Right cardiac atrium (tissue), 5 donors: Measurements from ENCODE around the gene IL25. TPM values are rescaled to one million over a fixed set of nuclear protein-coding genes. Genes with fewer than 3 reads are reported as not detected.
"Not testable (repeated sequence)": the region's sequence is repeated elsewhere in the genome, so short reads cannot be mapped to it uniquely, and the experiment has no call there.

ENCODE experiments used
- ATAC-seq, 2 donors: fragments of 200-7000 bp; cut with Tn5 transposase; one replicate each; pipeline versions ENCODE4 v1.8.0 to v1.9.1; 2020; ENCODE audit warnings: moderate library complexity in 2 of 2, mild to moderate bottlenecking in 1 of 2
- DNase-seq, 3 donors: peaks; one replicate each; pipeline ENCODE4 v3.0.0-alpha.2; 2020
- H3K27ac ChIP-seq: one replicate; pipeline ENCODE4 v1.5.1; 2013; ENCODE audit warnings: mild to moderate bottlenecking, low read length, control low read depth, moderate library complexity
- H3K27me3 ChIP-seq: one replicate; pipeline ENCODE4 v1.6.1; 2013; ENCODE audit not compliant: control insufficient read depth, insufficient read depth
- H3K4me1 ChIP-seq: one replicate; pipeline ENCODE4 v1.6.1; 2013; ENCODE audit warnings: low read length; ENCODE audit not compliant: control insufficient read depth, insufficient read depth
- H3K4me3 ChIP-seq: one replicate; pipeline ENCODE4 v1.5.1; 2013; ENCODE audit warnings: low read length, control low read depth
- H3K9me3 ChIP-seq: one replicate; pipeline ENCODE4 v1.6.1; 2013; ENCODE audit warnings: low read length; ENCODE audit not compliant: control insufficient read depth
- WGBS: extraction: QIAGEN DNeasy Blood & Tissue Kit; methylation state at CpG from one replicate; pipeline ENCODE4 v1.1.7; 2013; 5-methylcytosine and 5-hydroxymethylcytosine counted together
- intact Hi-C, 4 donors: fragments of 100-400 bp; cut with DNase I; formaldehyde crosslinking; loops; one replicate each; pipeline versions ENCODE4 v1.11.0 to v1.14.0; 2022 to 2023
- polyA plus RNA-seq: library from polyadenylated mRNA; stranded (reverse); fragments of 200-250 nt; gene quantifications from one replicate; pipeline ENCODE4 v1.2.3, GENCODE V29; 2013
- total RNA-seq, 4 donors: library from RNA; stranded (reverse); fragmentation: NEBNext Ultra II Directional; extraction: Animal tissue kit (Norgen Biotek cat#: 25700); gene quantifications; one replicate each; pipeline ENCODE4 v1.2.1, GENCODE V29; 2021
- donor health status: healthy with polysubstance abuse.
- donor health status: DM: no; HTN: yes; CAD: no.
- donor health status: DM: no; HTN: no; CAD: no.
- donor health status: DM: no; HTN: yes; CAD: no; lungs with severe emphysema.
- donor health status: DM: yes; HTN: yes; CAD: no.

Gene IL25
- total and polyA plus RNA-seq, 5 donors = 0.09 TPM; not detected in 4

DNA sequence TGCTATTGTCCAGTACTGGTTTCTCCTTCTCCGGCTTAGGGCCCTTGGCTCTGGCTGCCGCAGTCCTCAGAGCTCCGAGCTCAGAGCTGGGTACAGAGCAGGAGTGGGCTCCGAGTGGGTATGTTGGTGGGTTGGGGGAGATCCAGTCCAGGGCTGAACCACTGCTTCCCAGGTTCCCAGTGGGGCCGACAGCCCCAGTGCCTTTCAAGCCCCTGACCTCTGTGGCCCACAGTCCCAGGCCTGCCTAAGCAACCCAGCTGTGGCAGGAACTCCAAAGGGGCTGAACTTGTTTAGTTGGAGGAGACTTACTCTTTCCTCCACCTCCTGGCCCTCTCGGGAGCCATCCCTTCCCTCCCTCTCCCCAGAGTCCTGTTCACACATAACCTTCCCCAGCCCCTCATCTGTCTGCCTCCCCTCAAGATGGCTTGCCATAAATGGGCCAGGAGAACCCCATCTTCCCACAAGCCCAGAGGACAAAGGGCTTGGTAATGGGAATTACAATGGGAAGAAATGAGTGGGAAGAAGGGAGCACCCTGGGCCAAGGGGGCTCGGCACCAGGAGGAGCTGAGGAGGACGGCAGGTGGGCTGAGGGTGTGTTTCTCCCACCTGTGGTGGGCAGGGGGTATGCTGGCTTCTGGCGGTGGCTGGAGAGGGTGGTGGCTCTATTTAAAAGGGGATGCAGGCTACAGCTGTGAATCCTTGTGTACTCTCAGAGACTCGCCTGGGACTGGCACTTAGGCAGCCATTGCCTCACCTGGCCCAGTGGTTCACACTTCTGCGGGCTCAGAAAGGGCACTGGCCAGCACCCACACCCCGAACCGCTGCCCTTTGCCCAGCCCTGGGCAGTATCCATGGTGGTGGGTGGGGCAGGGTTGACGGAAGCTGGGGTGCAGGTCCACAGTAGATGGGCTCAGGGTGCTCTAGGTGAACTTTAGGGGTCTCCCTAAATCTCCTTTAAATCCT is 39.2 kb downstream of the IL25 start:
- DNase-seq = peak in 1 of 3 donors; percentile 33
- WGBS = 81% methylated on average over 14 of the region's 14 CpGs

DNA sequence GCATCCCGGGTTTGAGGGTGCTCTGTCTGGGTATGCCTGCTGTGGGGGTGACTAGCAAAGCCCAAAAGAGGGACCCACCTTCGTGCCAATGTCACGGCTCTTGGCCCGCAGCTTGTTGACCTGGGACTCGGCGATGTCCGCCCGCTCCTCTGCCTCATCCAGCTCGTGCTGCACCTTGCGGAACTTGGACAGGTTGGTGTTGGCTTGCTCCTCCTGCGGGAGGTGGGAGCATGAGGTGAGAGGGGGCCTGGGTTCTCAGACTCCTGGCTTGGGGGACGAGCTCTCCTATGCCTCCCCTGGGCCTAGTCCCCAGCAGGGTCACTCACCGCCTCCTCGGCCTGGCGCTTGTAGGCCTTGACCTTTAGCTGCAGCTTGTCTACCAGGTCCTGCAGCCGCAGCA is 41.1 kb downstream of the IL25 start:
- intact Hi-C loops = no loop called here
- 85% methylated on average over 16 of the region's 16 CpGs for WGBS
- Histone ChIP-seq H3K27me3 (no peaks in the 10 kb centered on the region), H3K4me3 (no peak overlapping the region), H3K27ac (no peak overlapping the region), H3K4me1 (no peaks in the 10 kb centered on the region), H3K9me3 (no peaks in the 10 kb centered on the region)
- no peak for ATAC-seq
- peak in 1 of 3 donors; percentile 37 for DNase-seq

More for the DNA sequence above, 39.2 kb downstream of the IL25 start:
- peak overlapping the region; percentile 86 for H3K27ac ChIP-seq
- intact Hi-C loops = no loop called here
- no peaks in the 10 kb centered on the region for H3K27me3 ChIP-seq
- no peaks in the 10 kb centered on the region for H3K4me1 ChIP-seq
- no peaks in the 10 kb centered on the region for H3K9me3 ChIP-seq
- H3K4me3 ChIP-seq = no peak overlapping the region
- no peak for ATAC-seq

DNA sequence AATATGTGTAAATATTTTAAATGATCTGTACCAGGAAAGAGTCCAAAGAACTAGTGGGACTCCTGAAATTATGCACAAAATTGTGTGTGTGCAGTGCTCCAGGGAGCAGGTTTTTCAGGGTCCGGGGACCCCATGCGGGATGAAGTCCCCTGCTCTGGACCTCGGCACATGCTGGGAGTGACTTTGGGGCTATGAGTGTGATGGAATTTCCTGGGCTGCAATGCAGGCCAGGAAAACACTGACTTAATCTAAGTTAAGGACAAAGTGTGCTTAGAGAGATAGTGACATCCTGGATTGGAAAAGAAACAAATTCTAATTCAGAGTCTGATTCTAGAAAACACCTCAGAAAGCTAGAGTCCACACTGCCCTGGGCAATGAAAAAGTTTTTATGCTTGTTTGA is 41.6 kb downstream of the IL25 start:
- 35% methylated on average over 3 of the region's 3 CpGs for WGBS
- Histone ChIP-seq H3K9me3 (no peaks in the 10 kb centered on the region), H3K4me1 (no peaks in the 10 kb centered on the region), H3K27ac (peak overlapping the region; percentile 27), H3K27me3 (no peaks in the 10 kb centered on the region), H3K4me3 (no peak overlapping the region)
- ATAC-seq = peak in 1 of 2 donors; percentile 14
- DNase-seq = peak in 1 of 3 donors; percentile 10
- intact Hi-C loops = no loop called here

GRCh38 chr14:23414906-23415820 is 42.6 kb downstream of the IL25 start:
- no peaks in the 10 kb centered on the region for H3K9me3 ChIP-seq
- ATAC-seq (no peak), DNase-seq (no peak)
- no peak overlapping the region for H3K4me3 ChIP-seq
- 94% methylated on average over 39 of the region's 39 CpGs for WGBS
- H3K4me1 ChIP-seq = no peaks in the 10 kb centered on the region
- peak overlapping the region; percentile 27 for H3K27ac ChIP-seq
- intact Hi-C loops = no loop called here
- no peaks in the 10 kb centered on the region for H3K27me3 ChIP-seq

- intact Hi-C loops = no loop called here
- Histone ChIP-seq H3K27me3 (no peaks in the 10 kb centered on the region), H3K27ac (no peak overlapping the region), H3K4me1 (no peaks in the 10 kb centered on the region), H3K4me3 (no peak overlapping the region), H3K9me3 (no peaks in the 10 kb centered on the region)
- ATAC-seq (no peak), DNase-seq (no peak)
- WGBS = 77% methylated on average over 21 of the region's 21 CpGs
Measured at GRCh38 chr14:23415821-23416778, 43.5 kb downstream of the IL25 start.

- no peak for DNase-seq
- no peak overlapping the region for H3K27ac ChIP-seq
Measured at GRCh38 chr14:23416801-23417200, 44.2 kb downstream of the IL25 start.

DNA sequence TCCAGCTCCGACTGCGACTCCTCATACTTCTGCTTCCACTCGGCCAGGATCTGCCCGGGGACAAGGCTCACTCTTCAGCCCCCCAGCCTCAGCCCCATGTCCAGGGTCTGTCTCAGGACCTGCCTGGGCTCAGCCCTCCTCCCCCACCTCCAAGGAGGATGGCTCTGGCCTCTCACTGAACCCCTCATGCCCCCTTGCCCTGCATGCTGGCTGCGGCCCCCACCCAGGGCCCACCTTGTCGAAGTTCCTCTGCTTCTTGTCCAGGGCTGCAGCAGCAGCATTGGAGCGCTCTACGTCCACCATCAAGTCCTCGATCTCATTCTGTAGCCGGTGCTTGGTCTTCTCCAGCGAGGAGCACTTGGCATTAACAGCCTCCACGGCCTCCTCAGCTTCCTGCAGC is 44.7 kb downstream of the IL25 start:
- 82% methylated on average over 12 of the region's 12 CpGs for WGBS
- H3K4me3 ChIP-seq, H3K27me3 ChIP-seq, H3K9me3 ChIP-seq, H3K4me1 ChIP-seq, H3K27ac ChIP-seq, DNase-seq, intact Hi-C loops, ATAC-seq: not testable (repeated sequence)

More at GRCh38 chr14:23416801-23417200, 44.2 kb downstream of the IL25 start:
- no peak overlapping the region for H3K4me3 ChIP-seq
- H3K27me3 ChIP-seq = no peaks in the 10 kb centered on the region
- intact Hi-C loops = no loop called here
- ATAC-seq = no peak
- WGBS = 85% methylated on average over 11 of the region's 11 CpGs
- H3K4me1 ChIP-seq = no peaks in the 10 kb centered on the region
- no peaks in the 10 kb centered on the region for H3K9me3 ChIP-seq

GRCh38 chr14:23418021-23418420 is 45.4 kb downstream of the IL25 start:
- DNase-seq = peak in 1 of 3 donors; percentile 7
- Histone ChIP-seq H3K4me3 (no peak overlapping the region), H3K9me3 (no peaks in the 10 kb centered on the region), H3K27me3 (no peaks in the 10 kb centered on the region), H3K4me1 (no peaks in the 10 kb centered on the region), H3K27ac (peak overlapping the region; percentile 14)
- 90% methylated on average over 21 of the region's 21 CpGs for WGBS
- no peak for ATAC-seq
- intact Hi-C loops = no loop called here

GRCh38 chr14:23419646-23420045 is 47.0 kb downstream of the IL25 start:
- ATAC-seq = peak in 1 of 2 donors; percentile 15
- H3K9me3 ChIP-seq, H3K4me3 ChIP-seq, DNase-seq, intact Hi-C loops, H3K4me1 ChIP-seq, H3K27me3 ChIP-seq: not testable (repeated sequence)
- peak overlapping the region; percentile 3 for H3K27ac ChIP-seq
- 67% methylated on average over 4 of the region's 17 CpGs for WGBS

DNA sequence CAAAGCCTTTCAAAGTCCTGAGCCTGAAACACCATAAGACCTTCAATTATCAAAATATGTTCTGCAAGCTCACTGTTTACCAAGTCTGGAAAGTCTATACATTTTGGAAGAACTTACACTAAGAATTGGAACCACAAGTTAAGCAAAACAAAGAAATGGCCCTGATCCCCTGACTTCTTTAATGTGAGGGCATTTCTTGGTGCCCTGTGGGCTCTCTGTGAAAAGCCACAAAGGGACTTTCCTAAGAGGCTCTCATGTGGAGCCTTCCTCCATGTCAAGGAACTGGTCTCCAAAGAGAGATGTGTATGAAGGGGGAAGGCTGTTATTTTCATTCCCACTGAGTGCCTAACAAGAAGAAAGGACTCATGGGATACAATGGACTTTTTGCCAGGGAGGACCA is 49.0 kb downstream of the IL25 start:
- no peak overlapping the region for H3K4me3 ChIP-seq
- DNase-seq (no peak), ATAC-seq (no peak)
- no peaks in the 10 kb centered on the region for H3K27me3 ChIP-seq
- no peaks in the 10 kb centered on the region for H3K9me3 ChIP-seq
- no peaks in the 10 kb centered on the region for H3K4me1 ChIP-seq
- H3K27ac ChIP-seq = no peak overlapping the region
- intact Hi-C loops = no loop called here
